ENCODE results near the gene KLK6.

KLK6 gene

DNA sequence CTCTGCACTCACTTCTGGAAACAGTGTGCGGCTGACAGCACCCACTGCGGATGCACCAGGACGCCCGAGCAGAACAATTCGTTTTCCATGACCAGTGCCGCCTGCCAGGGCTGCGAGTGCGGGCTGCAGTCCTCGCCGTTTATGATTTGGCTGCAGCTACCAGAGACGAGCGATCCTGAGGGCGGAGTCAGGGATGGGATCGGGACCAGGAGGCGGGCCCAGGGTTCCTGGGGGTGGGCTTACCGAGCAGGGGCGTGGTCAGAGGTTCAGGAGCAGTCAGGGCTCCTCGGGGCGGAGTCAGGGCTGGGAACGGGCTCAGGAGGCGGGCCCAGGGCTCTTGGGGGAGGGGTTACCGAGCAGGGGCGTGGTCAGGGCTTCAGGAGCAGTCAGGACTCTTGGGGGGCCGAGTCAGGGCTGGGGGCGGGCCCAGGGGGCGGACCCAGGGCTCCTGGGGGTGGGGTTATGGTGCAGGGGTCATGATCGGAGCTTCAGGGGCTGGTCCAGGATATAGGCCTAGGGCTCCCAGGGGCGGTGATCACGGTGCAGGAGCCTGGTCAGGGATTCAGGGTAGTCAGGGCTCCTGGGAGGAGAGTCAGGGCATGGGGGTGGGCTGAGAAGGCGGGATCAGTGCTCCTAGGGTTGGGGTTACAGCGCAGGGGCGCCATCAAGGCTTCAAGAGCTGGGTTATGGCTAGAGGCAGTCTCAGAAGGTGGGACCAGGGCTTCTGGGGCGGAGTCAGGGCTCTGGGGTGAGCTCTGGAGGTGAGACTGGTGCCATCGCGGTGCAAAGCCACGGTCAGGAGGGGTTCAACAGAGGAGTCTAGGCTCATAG, 59.9 kb downstream of the KLK6 start:
- DNase-seq = peak; percentile 72
